ENCODE results near the gene ORM2.
"Not testable (repeated sequence)": the region's sequence is repeated elsewhere in the genome, so short reads cannot be mapped to it uniquely, and the experiment has no call there.

DNA sequence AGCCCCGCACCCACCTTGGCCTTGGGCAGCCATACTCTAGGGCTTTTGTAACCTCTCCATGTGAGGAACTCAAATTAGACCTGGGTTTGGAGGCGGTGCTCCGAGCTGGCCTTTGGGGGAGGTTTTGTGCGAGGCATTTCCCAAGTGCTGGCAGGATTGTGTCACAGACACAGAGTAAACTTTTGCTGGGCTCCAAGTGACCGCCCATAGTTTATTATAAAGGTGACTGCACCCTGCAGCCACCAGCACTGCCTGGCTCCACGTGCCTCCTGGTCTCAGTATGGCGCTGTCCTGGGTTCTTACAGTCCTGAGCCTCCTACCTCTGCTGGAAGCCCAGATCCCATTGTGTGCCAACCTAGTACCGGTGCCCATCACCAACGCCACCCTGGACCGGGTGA lies at the start of gene ORM2:
- TF ChIP-seq, protein P1, sequence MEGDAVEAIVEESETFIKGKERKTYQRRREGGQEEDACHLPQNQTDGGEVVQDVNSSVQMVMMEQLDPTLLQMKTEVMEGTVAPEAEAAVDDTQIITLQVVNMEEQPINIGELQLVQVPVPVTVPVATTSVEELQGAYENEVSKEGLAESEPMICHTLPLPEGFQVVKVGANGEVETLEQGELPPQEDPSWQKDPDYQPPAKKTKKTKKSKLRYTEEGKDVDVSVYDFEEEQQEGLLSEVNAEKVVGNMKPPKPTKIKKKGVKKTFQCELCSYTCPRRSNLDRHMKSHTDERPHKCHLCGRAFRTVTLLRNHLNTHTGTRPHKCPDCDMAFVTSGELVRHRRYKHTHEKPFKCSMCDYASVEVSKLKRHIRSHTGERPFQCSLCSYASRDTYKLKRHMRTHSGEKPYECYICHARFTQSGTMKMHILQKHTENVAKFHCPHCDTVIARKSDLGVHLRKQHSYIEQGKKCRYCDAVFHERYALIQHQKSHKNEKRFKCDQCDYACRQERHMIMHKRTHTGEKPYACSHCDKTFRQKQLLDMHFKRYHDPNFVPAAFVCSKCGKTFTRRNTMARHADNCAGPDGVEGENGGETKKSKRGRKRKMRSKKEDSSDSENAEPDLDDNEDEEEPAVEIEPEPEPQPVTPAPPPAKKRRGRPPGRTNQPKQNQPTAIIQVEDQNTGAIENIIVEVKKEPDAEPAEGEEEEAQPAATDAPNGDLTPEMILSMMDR (IDR thresholded peaks at IDR 0.05 in 4 of 5, conservative IDR thresholded peaks at IDR 0.05 in 1 of 5) = not testable (repeated sequence)
- not testable (repeated sequence) for TF ChIP-seq POLR2A (IDR thresholded peaks at IDR 0.05)
